K562 (cell line): ENCODE measurements around the gene ITGAE.

ENCODE experiments used
- CREB1 ChIP-seq, 2 experiments: sonication (generic) in 1 of 2; formaldehyde crosslinking in 1 of 2; IDR thresholded peaks; 2 replicates each; pipeline versions ENCODE4 v1.6.1 to v1.8.0; 2012 to 2022; ENCODE audit warnings: inconsistent platforms in 1 of 2, mild to moderate bottlenecking in 1 of 2, missing genetic modification reagents in 1 of 2, moderate library complexity in 1 of 2
- EP300 ChIP-seq: IDR thresholded peaks from 2 replicates; pipeline ENCODE4 v1.6.1; 2012; ENCODE audit warnings: low read length, improper control_type of control experiment
- EZH2 ChIP-seq: IDR thresholded peaks from 2 replicates; pipeline ENCODE4 v1.6.1; 2012; ENCODE audit warnings: low read depth, mild to moderate bottlenecking, inconsistent platforms, low read length, borderline replicate concordance
- MEIS2 ChIP-seq: fragments of 450-650 bp; IDR thresholded peaks from 2 replicates; pipeline ENCODE4 v1.6.1; 2014; ENCODE audit warnings: mild to moderate bottlenecking; ENCODE audit not compliant: partially characterized antibody
- YY1 ChIP-seq, 3 experiments: IDR thresholded peaks; 2 replicates each; pipeline ENCODE4 v1.6.1; 2011; ENCODE audit warnings: low read length in 2 of 3, mild to moderate bottlenecking in 2 of 3, moderate library complexity in 2 of 3, borderline replicate concordance in 1 of 3, control low read depth in 1 of 3, low read depth in 1 of 3; ENCODE audit not compliant: insufficient read depth in 3 of 3, insufficient replicate concordance in 2 of 3, control insufficient read depth in 1 of 3, insufficient read length in 1 of 3; ENCODE audit errors: extremely low read depth in 1 of 3
- TF ChIP-seq, protein P1 (sequence below): sonication (generic); formaldehyde crosslinking; IDR thresholded peaks from 2 replicates; pipeline ENCODE4 v1.8.0; 2022; ENCODE audit warnings: missing genetic modification reagents, mild to moderate bottlenecking, borderline replicate concordance
- TF ChIP-seq, protein P2 (sequence below), 3 experiments: IDR thresholded peaks in 2 of 3; conservative IDR thresholded peaks in 1 of 3; 2 replicates each; pipeline ENCODE4 v1.5.1; 2011 to 2012; ENCODE audit warnings: low read length in 3 of 3, mild to moderate bottlenecking in 3 of 3, control low read depth in 2 of 3, improper control_type of control experiment in 1 of 3, inconsistent platforms in 1 of 3, low read depth in 1 of 3, mixed read lengths in 1 of 3, moderate library complexity in 1 of 3; ENCODE audit not compliant: insufficient read depth in 2 of 3

DNA sequence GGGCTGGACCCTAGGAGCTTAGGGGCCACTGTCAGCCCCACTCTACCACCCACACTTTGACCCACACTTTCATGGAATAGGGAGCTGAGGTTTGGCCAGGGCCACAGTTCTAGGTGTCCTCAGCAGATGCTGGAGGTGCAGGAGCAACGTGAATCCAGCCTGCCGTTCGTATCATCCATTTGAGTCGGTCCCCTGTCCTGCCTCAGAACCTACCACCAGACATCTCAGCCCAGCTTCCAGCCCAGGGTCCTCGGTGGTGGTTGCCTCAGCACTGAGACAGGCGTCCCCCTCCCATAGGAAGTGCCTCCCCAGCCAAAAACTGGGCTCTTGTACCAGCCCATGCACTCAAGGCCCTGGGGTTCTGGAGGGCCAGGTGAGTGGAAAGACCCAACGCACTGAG lies 359 bp upstream of the ITGAE start:
- TF ChIP-seq, protein P1, sequence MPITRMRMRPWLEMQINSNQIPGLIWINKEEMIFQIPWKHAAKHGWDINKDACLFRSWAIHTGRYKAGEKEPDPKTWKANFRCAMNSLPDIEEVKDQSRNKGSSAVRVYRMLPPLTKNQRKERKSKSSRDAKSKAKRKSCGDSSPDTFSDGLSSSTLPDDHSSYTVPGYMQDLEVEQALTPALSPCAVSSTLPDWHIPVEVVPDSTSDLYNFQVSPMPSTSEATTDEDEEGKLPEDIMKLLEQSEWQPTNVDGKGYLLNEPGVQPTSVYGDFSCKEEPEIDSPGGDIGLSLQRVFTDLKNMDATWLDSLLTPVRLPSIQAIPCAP (CRISPR knock-in tag), result no peak
- no peak for TF ChIP-seq EZH2
- no peak for TF ChIP-seq YY1 (IDR thresholded peaks at IDR 0.05; ENCODE audit: borderline replicate concordance in 1 of 3, control insufficient read depth in 1 of 3, extremely low read depth in 1 of 3, insufficient read depth in 3 of 3, insufficient read length in 1 of 3, insufficient replicate concordance in 2 of 3, low read depth in 1 of 3, low read length in 2 of 3)
- TF ChIP-seq MEIS2, result no peak
- TF ChIP-seq EP300, result no peak
- TF ChIP-seq, protein P2, sequence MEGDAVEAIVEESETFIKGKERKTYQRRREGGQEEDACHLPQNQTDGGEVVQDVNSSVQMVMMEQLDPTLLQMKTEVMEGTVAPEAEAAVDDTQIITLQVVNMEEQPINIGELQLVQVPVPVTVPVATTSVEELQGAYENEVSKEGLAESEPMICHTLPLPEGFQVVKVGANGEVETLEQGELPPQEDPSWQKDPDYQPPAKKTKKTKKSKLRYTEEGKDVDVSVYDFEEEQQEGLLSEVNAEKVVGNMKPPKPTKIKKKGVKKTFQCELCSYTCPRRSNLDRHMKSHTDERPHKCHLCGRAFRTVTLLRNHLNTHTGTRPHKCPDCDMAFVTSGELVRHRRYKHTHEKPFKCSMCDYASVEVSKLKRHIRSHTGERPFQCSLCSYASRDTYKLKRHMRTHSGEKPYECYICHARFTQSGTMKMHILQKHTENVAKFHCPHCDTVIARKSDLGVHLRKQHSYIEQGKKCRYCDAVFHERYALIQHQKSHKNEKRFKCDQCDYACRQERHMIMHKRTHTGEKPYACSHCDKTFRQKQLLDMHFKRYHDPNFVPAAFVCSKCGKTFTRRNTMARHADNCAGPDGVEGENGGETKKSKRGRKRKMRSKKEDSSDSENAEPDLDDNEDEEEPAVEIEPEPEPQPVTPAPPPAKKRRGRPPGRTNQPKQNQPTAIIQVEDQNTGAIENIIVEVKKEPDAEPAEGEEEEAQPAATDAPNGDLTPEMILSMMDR (IDR thresholded peaks at IDR 0.05 in 2 of 3, conservative IDR thresholded peaks at IDR 0.05 in 1 of 3; ENCODE audit: insufficient read depth in 2 of 3, low read depth in 1 of 3, low read length in 3 of 3), result no peak
- no peak for TF ChIP-seq CREB1 (IDR thresholded peaks at IDR 0.05)
- TF ChIP-seq CREB1 (CRISPR knock-in tag; IDR thresholded peaks at IDR 0.05), result no peak
